Activated CD4-positive, alpha-beta T cell treated with anti-CD3 and anti-CD28 coated beads for 1 hour (primary cell): ENCODE measurements around the gene LRWD1.
"Not testable (repeated sequence)": the region's sequence is repeated elsewhere in the genome, so short reads cannot be mapped to it uniquely, and the experiment has no call there.

Experiments used
- DNase-seq: peaks from one replicate; pipeline ENCODE4 v3.0.0-alpha.2; 2020

The LRWD1 gene

DNA sequence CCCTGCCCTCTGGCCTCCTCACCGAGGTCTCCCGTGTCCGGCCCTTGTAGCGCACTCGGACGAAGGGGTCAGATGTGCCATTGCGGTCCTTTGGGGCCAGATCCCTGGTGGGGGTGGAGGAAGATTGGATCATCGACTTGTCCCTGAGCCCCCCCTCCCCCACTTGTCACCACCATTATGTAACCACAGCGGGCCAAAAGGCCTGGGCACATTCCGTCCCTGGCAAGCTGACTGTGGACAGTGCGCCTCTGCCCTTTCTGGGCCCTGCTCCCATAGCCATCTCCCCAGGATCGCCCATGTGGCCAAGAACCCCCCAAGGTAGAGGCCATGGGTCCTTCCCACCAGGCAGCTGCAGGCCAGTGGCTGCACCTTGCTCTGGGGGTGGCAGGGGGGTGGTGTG lies 38.4 kb downstream of the LRWD1 start:
- DNase-seq = not testable (repeated sequence)

DNA sequence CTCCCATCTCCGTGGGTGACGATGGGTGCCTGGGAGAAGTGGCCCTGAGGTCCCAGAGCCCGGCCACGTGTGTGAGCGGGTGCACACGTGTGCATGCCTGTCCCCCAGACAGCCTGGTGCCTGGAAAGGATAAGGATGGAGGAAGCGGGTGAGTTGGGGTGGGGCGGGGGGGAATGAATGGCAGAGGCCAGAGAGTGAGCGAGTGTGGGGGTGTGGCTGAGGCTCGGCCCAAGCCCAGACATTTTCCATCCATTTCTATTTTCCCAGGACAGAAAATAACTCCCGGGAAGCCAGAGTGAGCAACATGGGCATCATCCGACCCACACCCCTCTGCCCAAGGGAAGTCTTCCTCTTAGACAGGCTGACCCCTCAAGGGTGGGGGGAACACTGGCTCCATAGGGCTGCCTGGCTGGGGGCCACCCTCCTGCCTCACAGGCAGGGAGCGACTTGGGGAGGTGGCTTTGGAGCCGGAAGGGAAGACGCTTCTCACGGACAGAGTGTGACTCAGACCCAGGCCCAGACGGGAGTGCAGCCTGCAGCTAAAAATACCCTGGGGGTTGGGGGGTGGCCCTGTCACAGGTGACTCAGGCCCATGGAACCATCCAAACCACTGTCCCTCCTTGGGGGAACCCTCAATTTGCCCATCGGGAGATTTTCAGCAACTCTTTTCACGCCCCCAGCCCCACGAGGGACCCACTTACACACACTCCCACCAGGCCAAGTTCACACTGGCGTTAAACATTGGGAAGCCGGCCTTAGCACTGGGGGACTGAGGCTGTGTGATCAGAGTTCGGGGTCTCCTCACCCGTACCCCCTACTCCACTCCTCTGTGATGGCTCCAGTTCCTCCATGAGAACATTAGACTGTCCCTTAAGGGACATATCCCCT lies 40.8 kb downstream of the LRWD1 start:
- not testable (repeated sequence) for DNase-seq

DNA sequence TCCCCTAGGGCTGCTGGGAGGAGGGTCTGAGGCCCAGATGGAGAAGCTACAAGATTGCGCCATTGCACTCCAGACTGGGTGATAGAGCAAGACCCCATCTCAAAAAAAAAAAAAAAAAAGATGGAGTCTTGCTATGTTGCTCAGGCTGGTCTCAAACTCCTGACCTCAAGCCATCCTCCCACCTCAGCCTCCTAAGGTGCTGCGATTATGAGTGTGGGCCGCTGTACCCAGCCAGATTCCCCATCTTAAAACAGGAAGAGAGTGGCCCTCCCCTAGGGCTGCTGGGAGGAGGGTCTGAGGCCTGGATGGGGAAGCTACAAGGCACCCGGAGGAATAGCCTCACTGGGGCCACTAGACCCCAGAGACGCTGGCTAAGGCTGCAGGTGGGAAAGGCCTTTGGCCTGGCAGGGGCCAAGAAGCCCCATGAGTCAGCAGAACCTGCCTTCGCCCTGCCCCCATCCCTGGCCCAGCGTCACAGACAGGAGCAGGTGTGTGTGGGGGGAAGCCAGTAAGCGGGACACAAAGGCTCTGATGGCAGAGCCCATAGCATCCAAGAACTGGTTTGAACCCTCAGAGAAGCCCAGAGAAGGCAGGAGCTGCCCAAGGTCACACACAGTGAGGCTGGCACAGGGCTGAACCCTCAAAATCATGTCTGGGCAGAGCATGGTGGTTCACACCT lies 42.8 kb downstream of the LRWD1 start:
- DNase-seq = not testable (repeated sequence)

DNA sequence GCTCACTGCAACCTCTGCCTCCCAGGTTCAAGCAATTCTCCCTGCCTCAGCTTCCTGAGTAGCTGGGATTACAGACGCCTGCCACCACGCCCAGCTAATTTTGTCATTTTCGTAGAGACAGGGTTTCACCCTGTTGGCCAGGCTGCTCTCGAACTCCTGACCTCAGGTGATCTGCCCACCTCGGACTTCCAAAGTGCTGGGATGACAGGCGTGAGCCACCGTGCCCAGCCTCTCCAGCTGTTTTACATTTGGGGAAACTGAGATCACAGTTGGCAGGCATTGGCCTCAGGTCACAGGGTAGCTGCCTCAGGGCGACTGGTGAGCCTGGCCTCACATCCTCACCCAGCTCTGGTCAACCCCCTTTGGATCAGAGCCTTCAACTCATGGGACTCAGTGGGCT lies 45.8 kb downstream of the LRWD1 start:
- not testable (repeated sequence) for DNase-seq

DNA sequence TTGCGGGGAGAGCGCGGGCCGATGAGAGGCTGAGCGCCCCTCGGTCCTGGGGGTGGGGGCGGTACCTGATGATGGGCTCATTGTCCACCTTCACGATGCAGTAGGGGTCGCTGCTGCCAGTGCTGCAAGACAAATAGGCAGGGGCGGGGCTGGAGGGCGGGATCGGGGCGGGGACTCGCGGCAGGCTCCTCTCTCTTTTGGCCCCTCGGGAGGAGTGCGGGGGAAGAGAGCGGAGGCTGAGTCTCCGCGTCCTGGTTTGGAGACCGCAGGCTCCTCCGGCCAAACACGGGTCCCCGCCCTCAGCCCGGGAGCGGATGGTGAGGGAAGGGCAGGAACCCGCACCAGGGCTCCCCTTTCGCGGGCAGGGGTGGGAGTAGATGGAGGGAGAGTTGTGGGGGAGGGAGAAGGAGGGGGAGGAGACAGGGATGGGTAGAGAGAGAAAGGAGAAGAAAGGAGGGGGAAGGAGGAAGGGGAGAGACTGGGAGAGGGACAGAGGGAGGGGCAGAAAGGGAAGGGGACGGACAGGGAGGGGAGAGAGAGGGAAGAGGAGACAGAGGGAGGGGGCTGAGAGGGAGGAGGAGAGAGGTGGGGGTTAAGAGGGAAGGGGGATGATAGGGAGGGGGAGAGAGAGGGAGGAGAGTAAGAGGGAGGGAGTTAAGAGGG lies 47.2 kb downstream of the LRWD1 start:
- not testable (repeated sequence) for DNase-seq

DNA sequence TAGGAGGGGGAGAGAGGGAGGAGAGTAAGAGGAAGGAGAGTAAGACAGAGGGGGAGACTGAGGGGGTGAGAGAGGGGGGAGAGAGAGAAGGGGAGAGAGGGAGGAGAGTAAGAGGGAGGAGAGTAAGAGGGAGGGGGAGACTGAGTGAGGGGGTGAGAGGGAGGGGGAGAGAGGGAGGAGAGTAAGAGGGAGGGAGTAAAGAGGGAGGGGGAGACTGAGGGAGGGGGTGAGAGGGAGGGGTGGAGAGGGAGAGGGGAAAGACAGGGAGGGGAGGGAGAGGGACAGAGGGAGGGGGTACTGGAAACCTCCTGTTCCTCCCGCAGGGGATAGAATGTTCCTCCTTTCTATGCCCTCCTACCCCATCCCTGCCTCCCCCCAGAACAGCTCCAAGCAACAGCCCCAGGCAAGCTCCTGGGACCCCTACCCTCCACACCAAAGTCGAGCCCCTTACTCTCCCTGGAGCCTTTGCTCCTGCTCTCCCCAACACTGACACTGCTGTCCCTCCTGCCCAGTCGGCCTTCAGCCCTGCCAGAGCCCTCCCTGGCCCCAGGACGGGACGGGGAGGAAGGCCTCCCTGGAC lies 47.9 kb downstream of the LRWD1 start:
- not testable (repeated sequence) for DNase-seq

DNA sequence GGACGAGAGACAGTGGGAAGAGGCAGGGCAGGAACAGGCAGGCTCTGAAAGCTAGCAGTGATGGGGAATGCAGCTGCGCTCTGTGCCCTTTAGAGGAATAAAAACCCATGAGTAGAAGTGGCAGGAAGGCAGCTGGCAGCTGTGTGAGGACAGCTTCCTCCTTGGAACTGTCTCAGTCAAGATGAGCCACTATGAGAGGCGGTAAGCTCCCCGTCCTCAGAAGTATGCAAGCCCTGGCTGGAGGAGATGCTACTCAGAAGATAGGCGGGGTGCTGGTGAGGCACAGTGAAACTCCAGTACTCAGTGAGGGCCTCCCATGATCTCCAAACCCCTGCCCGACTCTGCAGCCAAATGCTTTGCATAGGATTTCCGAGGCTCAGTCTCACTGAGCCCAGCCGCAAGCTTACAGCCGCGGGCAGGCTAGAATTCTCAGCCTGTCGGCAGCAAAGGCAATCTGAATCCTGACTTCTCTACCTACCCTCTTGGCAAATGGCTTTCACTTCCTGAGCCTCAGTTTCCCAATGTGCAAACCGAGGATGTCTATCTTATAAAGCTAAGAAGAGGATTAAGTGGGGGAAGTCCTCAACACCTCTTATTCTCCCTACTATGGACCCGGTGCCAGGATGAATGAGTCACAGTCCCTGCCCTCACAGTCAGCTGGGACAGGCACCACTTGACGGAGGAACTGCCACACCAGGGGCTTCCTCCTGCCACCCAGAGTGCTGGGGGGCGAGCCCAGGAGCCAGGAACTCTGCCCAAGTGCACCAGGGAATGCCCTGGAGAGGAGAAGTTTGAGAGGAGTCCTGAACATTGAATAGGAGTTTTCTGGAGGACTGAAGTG lies 50.3 kb downstream of the LRWD1 start:
- DNase-seq = not testable (repeated sequence)

DNA sequence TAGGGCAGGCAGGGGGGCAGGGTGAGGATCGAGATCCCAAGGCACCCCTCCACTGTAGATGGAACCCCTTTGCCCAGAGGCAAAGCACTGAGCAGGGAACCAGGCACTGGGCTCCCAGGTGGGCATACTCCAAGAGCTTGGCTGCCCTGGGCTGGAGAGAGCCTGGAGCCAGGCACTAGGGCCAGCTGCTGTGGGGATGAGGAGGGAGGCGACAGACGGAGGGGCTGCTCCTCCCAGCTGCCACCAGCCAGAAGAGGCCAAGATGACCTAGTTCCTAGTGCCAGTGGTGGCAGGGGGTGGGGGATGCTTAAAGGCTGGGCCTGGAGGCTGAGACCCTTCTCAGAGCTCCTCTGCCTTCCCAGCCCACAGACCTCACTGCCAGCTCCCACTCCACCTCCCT lies 51.1 kb downstream of the LRWD1 start:
- not testable (repeated sequence) for DNase-seq

DNA sequence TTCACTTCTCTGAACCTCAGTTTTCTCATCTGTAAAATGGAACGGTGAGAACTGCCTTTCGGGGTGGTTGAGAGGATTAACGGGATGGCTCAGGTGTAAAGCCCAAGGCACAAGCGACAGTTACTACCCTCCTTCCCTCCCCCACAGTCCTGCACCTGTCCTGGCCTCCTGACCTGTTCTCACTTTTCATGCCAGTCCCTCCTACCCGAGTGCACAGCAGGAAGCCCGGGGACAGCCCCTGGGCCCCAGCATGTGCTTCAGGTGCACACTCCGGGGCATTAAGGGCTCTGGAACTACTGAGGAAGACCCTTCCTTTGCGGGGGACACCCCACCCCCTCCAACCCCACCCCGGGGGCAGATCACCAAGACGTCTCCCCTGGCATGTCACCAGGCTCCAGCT lies 52.2 kb downstream of the LRWD1 start:
- DNase-seq = not testable (repeated sequence)

DNA sequence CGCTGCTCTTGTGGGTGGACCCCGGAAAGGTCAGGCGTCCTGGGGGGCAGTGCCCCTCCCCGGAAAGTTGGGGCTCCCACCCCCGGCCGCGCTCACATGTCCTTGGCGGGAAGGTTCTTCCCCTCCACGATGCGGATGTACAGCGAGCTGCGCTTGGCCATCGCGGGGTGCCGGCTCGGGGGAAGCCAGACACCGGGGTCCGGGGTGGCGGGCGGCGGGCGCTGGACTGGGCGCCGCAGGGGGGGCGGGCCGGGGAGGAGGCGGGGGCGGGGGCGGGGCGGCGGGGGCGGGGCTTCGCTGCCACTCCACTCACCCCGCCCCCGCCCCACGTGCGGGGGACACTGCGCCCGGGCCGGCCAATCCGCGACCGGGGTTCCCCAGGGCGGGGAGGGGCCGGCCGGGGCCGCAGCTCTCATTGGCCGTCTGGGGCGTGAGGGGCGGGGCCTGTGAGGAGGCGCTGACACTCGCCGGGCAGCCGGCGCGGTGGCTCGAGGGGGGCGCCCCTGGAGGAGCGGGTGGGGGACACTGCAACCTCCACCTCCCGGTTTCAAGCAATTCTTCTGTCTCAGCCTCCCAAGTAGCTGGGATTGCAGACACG lies 52.9 kb downstream of the LRWD1 start, which contains the start of gene RASA4B:
Gene RASA4B (minus strand): TSS at position 228 of the 598 bp plus-strand sequence. CDS start 67 bp downstream, at position 161.
- DNase-seq = not testable (repeated sequence)

DNA sequence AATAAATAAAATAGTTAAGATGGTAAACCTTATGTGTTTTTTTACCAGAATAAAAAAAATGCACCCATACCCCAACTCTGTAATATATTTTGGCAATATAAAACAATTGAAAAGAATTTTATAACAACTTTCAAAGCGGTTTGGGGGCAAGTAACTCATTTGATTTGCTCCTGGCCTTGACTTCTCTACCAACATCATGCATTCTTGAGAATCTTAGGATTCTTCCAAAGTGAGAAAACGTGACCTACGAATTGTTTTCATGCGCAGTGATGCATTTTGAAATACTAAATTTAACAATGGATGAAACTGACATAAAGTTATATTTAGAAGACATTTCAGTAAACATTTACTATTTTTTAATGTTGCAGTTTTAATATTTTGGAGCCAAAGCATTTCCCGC lies 56.0 kb downstream of the LRWD1 start:
- not testable (repeated sequence) for DNase-seq
